Measurements from ENCODE around the gene GSTA2. TPM values are rescaled to one million over a fixed set of nuclear protein-coding genes. Genes with fewer than 3 reads are reported as not detected.
"Not testable (repeated sequence)": the region's sequence is repeated elsewhere in the genome, so short reads cannot be mapped to it uniquely, and the experiment has no call there.

GSTA2 gene
- total RNA-seq, 1 donor from 2014 or later, result not detected

GRCh38 chr6:52759085-52759484 lies 4.2 kb downstream of the GSTA2 start:
- DNase-seq, result no peak

GRCh38 chr6:52757651-52758338 lies 5.5 kb downstream of the GSTA2 start:
- not testable (repeated sequence) for DNase-seq

- DNase-seq, result no peak
These were observed 8.8 kb downstream of the GSTA2 start for GRCh38 chr6:52754443-52754842.

- DNase-seq, result not testable (repeated sequence)
These were observed 10.1 kb downstream of the GSTA2 start for GRCh38 chr6:52753137-52753536.

- no peak for DNase-seq
These were observed 11.0 kb downstream of the GSTA2 start for GRCh38 chr6:52752310-52752709.

GRCh38 chr6:52749556-52750152 lies 13.6 kb downstream of the GSTA2 start:
- no peak for DNase-seq

- not testable (repeated sequence) for DNase-seq
These were observed 16.0 kb downstream of the GSTA2 start for GRCh38 chr6:52747301-52747700.

- no peak for DNase-seq
These were observed 17.1 kb downstream of the GSTA2 start for GRCh38 chr6:52746213-52746612.

GRCh38 chr6:52745764-52746201 lies 17.5 kb downstream of the GSTA2 start:
- no peak for DNase-seq

- no peak for DNase-seq
These were observed 21.4 kb downstream of the GSTA2 start for GRCh38 chr6:52741872-52742271.

GRCh38 chr6:52739627-52740026 lies 23.6 kb downstream of the GSTA2 start:
- no peak for DNase-seq

- no peak for DNase-seq
These were observed 24.1 kb downstream of the GSTA2 start for GRCh38 chr6:52739134-52739533.

GRCh38 chr6:52736145-52736544 lies 27.1 kb downstream of the GSTA2 start:
- no peak for DNase-seq

GRCh38 chr6:52735071-52735470 lies 28.2 kb downstream of the GSTA2 start:
- no peak for DNase-seq

GRCh38 chr6:52734072-52734471 lies 29.2 kb downstream of the GSTA2 start:
- DNase-seq, result no peak

- DNase-seq, result no peak
These were observed 30.1 kb downstream of the GSTA2 start for GRCh38 chr6:52733172-52733571.

- no peak for DNase-seq
These were observed 31.6 kb downstream of the GSTA2 start for GRCh38 chr6:52731719-52732118.

- no peak for DNase-seq
These were observed 33.7 kb downstream of the GSTA2 start for GRCh38 chr6:52729576-52729975.

GRCh38 chr6:52728394-52728793 lies 34.9 kb downstream of the GSTA2 start:
- DNase-seq, result no peak

GRCh38 chr6:52727908-52728307 lies 35.4 kb downstream of the GSTA2 start:
- no peak for DNase-seq

- DNase-seq, result no peak
These were observed 36.3 kb downstream of the GSTA2 start for GRCh38 chr6:52726741-52727535.

- no peak for DNase-seq
These were observed 37.1 kb downstream of the GSTA2 start for GRCh38 chr6:52726193-52726542.

GRCh38 chr6:52725535-52726192 lies 37.6 kb downstream of the GSTA2 start:
- DNase-seq, result no peak
